NOMO-1 treated with DMSO at 0.1 percent for 48 hours (cell line): ENCODE data around the gene AVP.

Experiments used
- DNase-seq: peaks from one replicate; lab custom pipeline; 2025; ENCODE audit not compliant: unreplicated experiment; lab: John Stamatoyannopoulos, UW

Gene AVP

GRCh38 chr20:3111507-3111906 lies 27.0 kb upstream of the AVP start:
- no peak for DNase-seq

DNA sequence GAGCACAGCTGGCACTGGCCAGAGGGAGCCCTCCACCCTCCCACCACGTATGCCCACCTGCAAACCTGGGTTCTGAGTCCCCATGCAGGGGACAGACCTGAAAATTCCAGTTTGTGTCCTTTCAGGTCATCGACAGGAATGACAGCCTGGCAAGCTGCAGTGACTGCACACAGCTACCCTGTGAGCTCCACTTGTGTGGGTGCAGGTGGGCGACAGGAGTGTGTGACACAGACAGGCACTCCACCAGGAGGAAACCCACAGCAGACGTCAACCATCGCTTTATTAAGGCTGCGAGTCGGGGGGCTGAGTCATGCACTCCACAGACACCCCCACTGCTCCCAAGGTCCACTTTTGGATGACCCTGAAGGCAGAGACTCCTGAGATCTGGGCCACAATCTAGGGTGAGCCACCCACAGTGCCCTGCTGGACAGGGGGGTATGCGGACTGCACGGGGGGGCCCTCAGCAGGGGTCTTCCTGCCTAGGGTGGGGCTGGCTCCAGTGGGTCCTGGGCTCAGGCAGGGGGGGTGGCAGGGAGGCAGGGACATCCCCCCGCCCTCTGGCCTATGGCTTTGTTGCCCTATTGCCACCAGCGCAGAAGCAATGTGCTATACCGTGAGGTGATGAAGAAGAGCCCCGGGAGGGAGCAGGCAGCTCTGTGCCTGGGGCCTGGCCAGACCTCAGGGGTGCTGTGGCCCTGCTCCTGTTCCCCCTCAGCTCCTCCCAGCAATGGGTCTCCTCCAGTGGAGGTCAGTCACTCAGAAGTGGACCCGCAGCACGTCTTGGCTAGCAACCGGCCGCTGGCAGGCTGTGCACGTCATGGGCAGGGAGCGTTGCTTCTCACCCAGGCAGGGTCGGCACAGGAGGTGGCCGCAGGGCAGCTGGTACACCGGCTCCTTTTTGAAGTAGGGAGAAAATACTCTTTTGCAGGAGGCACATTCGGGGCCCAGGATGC lies 25.1 kb upstream of the AVP start:
- DNase-seq = no peak

DNA sequence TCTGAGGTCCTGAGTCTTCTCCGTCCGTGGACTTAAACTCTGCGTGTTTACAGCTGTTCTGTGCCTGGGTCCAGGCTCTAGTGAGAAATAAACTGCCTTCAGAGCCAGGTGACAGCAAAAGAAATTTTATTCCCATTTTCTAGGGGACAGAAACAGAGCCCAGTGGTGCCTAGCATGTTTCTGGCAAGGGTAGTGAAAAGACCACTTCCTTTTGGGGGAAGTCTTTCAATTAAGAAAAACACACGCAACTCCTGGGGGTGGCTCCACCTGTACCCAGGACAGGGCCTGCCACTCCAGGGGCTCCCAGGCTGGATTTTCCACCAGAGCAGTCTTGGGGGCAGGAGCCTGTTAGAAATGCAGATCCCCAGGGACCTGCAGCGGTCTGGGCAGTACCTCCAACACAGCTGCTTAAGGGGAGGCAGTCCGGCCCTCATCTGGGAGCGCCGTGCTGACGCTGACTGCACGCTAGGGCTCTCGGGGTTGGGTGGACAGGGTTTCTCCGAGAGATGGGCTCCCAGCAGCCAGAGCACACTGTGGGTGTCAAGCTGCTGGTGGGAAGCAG lies 23.0 kb upstream of the AVP start:
- no peak for DNase-seq

GRCh38 chr20:3106658-3107463 lies 22.3 kb upstream of the AVP start:
- DNase-seq = no peak

DNA sequence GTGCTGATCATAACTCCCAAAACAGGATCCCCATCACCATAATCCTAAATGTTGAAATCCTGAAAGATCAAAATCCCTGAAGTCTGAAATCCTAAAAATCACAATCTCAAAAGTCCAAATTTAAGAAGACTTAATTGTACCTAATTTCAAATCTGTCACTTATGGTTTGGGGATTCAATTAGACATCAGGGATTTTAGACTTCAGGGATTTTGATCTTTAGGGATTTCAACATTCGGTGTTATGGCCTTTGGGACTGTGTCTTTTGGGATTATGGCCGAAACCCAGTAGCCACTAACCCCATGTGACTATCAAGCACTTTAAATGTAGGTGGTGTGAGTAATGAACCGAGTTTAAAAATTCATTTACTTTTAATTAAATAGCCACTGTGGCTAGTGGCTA lies 21.7 kb upstream of the AVP start:
- DNase-seq = no peak

DNA sequence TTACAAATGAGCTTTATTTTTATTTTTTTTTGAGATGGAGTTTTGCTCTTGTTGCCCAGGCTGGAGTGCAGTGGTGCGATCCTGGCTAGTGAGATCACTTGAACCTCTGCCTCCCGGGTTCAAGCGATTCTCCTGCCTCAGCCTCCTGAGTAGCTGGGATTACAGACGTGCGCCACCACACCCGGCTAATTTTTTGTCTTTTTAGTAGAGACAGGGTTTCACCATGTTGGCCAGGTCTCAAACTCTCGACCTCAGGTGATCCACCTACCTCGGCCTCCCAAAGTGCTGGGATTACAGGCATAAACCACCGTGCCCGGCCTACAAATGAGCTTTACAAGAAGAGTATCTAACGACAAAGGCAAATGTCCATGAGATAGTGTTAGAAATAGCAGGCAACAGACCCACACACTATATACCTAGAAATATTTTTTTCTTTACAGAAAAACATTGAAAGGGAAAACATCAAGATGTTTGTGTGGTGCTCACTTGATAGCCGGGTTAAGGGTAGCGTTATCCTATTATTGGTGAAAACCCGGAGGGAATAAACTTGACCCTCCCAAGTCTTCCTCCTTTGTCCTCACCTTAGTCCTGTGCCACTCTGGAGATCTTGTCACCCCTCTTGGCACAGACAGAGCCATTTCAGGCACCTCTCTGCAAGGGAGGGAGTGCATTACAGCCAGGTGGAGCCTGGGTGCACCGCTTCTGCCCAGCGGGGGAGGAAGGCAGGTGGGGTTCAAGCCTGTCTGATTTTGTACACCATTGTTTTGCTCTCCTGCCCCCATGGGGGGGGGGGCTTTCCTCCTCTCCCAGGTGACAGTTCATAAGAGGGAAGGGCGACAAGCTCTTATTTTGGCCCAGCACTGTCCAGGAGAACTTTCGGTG lies 21.0 kb upstream of the AVP start:
- no peak for DNase-seq

- DNase-seq = no peak
Observed at GRCh38 chr20:3103369-3104032, 19.0 kb upstream of the AVP start.

DNA sequence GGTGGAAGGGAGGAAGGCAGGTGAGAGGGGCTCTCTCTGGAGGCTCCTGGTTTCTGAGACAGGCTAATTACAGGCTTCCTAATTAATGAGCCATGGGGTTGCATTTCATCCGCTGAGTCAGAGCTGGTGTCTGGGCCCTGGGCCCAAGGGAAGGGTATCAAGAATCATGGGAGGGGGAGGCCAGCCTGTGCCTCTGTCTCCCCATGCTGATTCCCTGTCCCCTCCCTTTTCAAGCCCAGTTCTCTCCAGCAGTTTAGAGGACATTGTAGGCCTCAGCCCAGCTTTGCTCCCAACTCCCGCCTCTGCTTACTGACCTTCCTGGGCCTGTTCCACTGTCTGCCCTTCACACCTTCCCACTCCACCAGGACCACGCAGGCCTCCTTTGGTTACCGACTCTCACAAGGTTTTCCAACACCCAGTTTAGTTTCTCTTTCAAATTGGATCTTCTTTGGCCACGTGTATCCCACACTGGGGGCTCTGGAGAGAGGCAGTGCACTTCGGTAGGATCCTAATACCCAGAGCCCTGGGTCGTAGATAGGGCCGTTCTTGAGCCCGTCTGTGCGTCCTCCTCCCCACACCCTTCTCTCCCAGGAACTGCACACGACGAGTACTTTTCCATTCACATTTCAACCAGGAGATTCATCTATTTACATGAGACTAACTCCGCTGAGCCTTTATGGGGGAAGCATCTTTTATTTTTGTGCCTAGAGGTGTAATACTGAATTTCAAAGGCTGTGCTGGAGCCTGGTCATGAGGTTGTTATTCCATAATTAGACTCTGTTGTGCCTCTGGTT lies 18.2 kb upstream of the AVP start:
- no peak for DNase-seq

DNA sequence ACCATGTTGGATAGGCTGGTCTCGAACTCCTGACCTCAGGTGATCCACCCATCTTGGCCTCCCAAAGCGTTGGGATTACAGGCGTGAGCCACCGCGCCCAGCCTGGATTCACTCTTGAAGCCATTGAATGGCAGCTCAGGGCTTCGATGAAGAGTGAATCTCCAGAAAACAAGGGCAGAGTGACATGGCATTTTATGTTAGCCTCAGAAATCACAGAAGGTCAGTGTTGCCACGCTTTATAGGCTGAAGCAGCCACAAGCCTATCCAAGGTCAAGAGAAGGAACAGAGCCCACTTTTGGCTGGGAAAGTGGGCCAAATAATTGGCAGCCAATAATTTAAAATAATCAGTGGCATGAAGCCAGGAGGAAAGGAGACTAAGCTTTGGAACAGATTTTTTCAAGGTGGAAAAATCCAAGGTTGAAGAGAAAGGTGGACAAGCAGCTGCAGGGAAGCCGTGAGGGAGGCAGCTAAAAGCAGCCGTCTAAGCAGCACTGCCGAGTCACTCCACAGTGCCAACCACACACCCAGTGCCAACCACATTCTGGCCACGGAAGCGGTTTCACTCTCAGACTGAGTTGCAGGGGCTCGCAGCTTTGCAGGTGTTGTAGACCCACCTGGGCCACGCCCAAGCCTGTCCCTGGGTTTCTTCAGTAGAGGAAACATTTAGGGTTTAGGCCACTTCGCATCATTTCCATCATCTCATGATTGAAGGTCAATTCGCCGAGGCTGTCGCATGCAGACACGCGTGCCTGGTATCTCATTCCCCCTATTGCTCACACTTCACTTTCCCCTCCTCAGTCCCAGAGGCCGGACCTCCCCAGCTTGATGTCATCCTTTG lies 17.4 kb upstream of the AVP start:
- no peak for DNase-seq

DNA sequence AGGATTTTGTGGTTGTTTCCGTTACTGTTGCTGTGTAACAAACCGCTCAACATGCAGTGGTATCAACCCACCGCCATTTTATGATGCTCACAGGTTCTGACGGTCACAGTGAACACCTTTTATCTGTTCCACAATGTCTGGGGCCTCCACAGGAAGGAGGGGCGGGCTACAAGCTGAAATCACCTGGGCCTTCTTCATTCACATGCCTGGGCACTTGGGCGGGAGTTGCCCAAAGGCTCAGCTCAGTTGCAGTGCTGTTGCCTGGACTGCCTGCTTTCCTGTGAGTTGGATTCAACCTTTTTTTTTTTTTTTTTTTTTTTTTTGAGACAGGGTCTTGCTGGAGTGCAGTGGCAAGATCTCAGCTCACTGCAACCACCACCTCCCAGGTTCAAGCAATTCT lies 16.7 kb upstream of the AVP start:
- no peak for DNase-seq

DNA sequence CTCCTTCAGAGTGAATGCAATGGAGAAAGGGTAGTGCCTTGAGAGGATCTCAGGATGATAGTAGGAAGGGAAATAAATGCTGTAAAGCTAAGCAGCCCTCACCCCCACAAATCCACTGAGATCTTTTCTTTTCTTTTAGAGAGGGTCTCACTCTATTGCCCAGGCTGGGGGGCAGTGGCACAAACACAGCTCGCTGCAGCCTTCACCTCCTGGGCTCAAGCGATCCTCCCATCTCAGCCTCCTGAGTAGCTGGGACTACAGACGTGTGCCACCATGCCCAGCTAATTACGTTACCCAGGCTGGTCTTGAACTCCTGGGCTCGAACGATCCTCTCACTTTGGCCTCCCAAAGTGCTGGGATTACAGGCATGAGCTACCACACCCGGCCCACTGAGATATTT lies 16.0 kb upstream of the AVP start:
- no peak for DNase-seq

DNA sequence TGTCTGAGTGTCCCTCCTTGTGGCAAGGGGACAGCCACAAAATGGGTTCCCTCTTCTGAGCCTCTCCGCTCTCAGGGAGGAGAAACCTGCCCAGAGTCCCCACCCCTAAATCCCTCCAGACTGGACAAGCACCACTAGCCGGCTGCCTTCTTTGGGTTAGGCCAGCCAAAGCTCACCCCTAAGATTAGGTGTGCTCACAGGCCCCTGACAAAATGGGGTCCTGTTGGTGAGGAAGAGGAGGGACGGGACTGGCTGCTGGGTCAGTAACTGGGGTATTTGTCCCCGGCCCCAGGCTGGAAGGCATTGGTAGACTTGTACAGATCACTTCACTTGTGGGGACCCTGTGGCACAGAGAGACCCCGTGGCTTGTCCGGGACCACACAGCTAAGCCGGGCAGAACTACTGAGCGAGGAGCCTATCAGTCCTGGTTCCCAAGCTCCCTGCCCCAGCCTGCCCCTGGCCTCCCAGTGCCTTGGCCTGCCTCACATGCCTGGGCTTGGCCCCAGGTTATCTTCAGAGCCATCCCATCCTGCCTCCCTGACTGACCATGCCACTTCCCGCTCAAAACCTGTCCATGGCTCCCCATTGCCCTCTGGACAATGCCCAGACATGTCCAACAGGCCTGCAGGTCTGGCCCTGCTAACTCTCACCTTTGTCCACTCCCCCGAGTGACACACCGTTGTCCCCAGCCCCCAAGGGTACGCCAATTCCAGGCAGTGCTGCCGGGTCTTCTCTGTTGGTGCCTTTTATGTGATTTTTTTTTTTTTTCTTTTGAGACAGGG lies 10.5 kb upstream of the AVP start:
- DNase-seq = no peak

GRCh38 chr20:3093861-3094361 lies 9.4 kb upstream of the AVP start:
- peak; percentile 66 for DNase-seq

DNA sequence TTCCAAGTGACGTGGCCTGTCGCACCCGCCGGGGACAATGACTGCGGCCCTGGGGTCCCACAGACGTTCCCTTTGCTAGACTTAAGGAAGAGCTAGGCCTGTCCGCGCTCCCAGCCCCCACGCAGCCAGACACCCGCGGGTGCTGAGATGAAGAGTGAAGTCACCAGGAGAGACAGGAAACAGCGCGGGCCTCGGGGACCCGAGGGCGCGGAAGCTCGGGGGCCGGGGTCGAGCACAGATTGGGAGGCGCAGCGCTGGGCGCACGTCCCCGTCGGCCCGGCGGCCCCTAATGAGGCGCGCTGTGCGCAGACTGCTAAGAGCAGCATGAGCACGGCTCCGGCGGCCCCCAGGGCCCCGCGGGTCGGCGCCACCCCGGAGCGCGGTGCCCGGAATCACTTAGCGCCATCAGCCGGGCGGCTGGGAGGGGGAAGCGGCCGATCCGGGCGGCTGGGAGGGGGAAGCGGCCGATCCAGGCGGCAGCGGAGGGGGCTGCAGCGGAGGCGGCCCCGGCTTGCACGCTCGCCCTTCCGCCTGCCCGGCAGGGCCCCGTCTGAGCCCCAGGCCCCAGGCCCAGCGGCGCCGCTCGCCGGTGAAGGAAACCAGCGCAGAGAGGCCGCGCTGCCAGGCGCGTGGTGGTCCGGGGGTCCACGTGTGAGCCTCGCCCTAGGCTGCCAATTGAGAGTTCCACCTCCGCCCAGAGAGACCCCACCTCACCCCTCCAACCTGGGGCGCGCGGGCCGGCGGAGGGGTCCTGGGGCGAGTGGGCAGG lies 8.3 kb upstream of the AVP start:
- DNase-seq = no peak

- DNase-seq = no peak
Observed at GRCh38 chr20:3090565-3090964, 6.0 kb upstream of the AVP start.

- no peak for DNase-seq
Observed at GRCh38 chr20:3088031-3088430, 3.5 kb upstream of the AVP start.

DNA sequence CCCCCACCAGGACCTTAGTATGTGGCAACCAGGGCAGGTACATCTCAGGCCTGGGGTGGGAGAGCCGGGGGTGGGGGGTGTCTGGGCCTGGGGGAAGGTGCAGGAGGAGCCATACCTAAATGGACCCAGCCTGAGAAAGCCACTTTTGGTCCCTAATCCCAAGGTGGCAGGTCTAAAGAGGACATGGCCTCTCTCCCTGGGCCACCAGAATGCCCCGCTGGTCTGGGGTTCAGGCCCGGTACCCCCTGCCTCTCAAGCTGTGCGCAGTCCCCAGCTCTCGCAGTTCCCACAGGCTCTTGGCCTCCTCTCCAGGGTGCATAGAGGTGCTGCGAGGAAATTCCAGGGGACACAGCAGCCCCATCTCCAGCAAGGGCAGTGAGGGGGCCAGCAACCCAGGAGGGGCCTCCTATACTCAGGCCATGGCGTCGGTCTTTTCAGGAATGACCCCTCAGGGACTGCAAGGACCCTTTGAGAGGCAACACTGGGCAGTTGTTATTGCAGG lies 1.1 kb upstream of the AVP start:
- no peak for DNase-seq
